Neural progenitor cell (in vitro differentiated cells): ENCODE results near the gene DSCAML1. TPM values are rescaled to one million over a fixed set of nuclear protein-coding genes. Genes with fewer than 3 reads are reported as not detected.

ENCODE experiments used
- DNase-seq: peaks from one replicate; pipeline ENCODE4 v3.0.0-alpha.2; 2016; ENCODE audit warnings: low spot score
- H2AFZ ChIP-seq: fragments of 200-600 bp; sonication (generic); replicated peaks from 2 replicates; pipeline ENCODE4 v1.6.1; 2016; ENCODE audit warnings: antibody characterized with exemption
- H3F3A ChIP-seq: fragments of 200-600 bp; sonication (generic); 2 replicates; pipeline ENCODE4 v1.6.1; 2016; ENCODE audit warnings: antibody characterized with exemption, low read depth
- H3K27ac ChIP-seq: fragments of 200-600 bp; sonication (generic); 2 replicates; pipeline ENCODE4 v1.5.1; 2016; ENCODE audit warnings: mild to moderate bottlenecking
- H3K27me3 ChIP-seq: fragments of 200-600 bp; sonication (generic); 2 replicates; pipeline ENCODE4 v1.6.1; 2016; ENCODE audit warnings: mild to moderate bottlenecking, moderate library complexity
- H3K36me3 ChIP-seq: fragments of 200-600 bp; sonication (generic); 2 replicates; pipeline ENCODE4 v1.5.1; 2016
- H3K4me1 ChIP-seq: fragments of 200-600 bp; sonication (generic); 2 replicates; pipeline ENCODE4 v1.6.1; 2016; ENCODE audit warnings: mixed run types
- H3K4me2 ChIP-seq: fragments of 200-600 bp; sonication (generic); 2 replicates; pipeline ENCODE4 v1.6.1; 2016
- H3K4me3 ChIP-seq: fragments of 200-600 bp; sonication (generic); 2 replicates; pipeline ENCODE4 v1.5.1; 2016
- H3K79me2 ChIP-seq: fragments of 200-600 bp; sonication (generic); 2 replicates; pipeline ENCODE4 v1.6.1; 2016; ENCODE audit warnings: low read depth
- H3K9ac ChIP-seq: fragments of 200-600 bp; sonication (generic); 2 replicates; pipeline ENCODE4 v1.6.1; 2016
- H3K9me3 ChIP-seq: fragments of 200-600 bp; sonication (generic); 2 replicates; pipeline ENCODE4 v1.5.1; 2016; ENCODE audit warnings: low read depth
- H4K20me1 ChIP-seq: fragments of 200-600 bp; sonication (generic); 2 replicates; pipeline ENCODE4 v1.6.1; 2016; ENCODE audit warnings: low read depth
- H3K27ac Mint-ChIP-seq: 3 replicates; pipeline ENCODE4 v1.8.0; 2021; ENCODE audit warnings: mixed read lengths
- H3K27me3 Mint-ChIP-seq: 2 replicates; pipeline ENCODE4 v1.8.0; 2022; ENCODE audit warnings: low read depth, mild to moderate bottlenecking, inconsistent platforms, moderate library complexity, mixed read lengths; ENCODE audit not compliant: insufficient read depth
- H3K36me3 Mint-ChIP-seq: 3 replicates; pipeline ENCODE4 v1.8.0; 2021; ENCODE audit warnings: mixed read lengths
- H3K4me1 Mint-ChIP-seq: 3 replicates; pipeline ENCODE4 v1.8.0; 2021; ENCODE audit warnings: mixed read lengths
- H3K4me3 Mint-ChIP-seq: 3 replicates; pipeline ENCODE4 v1.8.0; 2021; ENCODE audit warnings: mild to moderate bottlenecking, moderate library complexity, mixed read lengths
- H3K9me3 Mint-ChIP-seq: 3 replicates; pipeline ENCODE4 v1.8.0; 2020; ENCODE audit warnings: mixed read lengths
- CTCF ChIP-seq: fragments of 200-600 bp; sonication (generic); IDR thresholded peaks from 2 replicates; pipeline ENCODE4 v1.5.1; 2017; ENCODE audit warnings: antibody characterized with exemption, mild to moderate bottlenecking
- EZH2 ChIP-seq: fragments of 200-600 bp; sonication (generic); IDR thresholded peaks from 2 replicates; pipeline ENCODE4 v1.6.1; 2017; ENCODE audit warnings: antibody characterized with exemption, mild to moderate bottlenecking, moderate library complexity
- EZH2phosphoT487 ChIP-seq: fragments of 200-600 bp; sonication (generic); IDR thresholded peaks from 2 replicates; pipeline ENCODE4 v1.6.1; 2017; ENCODE audit warnings: antibody characterized with exemption
- total RNA-seq: library from RNA; depleted of rRNA; stranded (reverse); fragments of >200 nt; gene quantifications from 2 replicates; pipeline ENCODE4 v1.2.3, GENCODE V29; 2015; ENCODE audit warnings: low replicate concordance

DSCAML1 gene
- total RNA-seq, 1 donor from 2014 or later: 0.06 TPM

GRCh38 chr11:117809236-117810055, 12.4 kb upstream of the DSCAML1 start:
- Histone ChIP-seq H3K9ac (no peak overlapping the region), H3K36me3 (no peaks in the 10 kb centered on the region), H4K20me1 (no peaks in the 10 kb centered on the region), H3K27me3 (peaks cover 13% of the 10 kb centered on the region), H3K4me2 (no peak overlapping the region), H3K4me3 (no peak overlapping the region), H3K4me1 (peaks cover 4% of the 10 kb centered on the region), H3K27ac (no peak overlapping the region), H3K79me2 (no peaks in the 10 kb centered on the region), H3K9me3 (no peaks in the 10 kb centered on the region), H2AFZ (no peak overlapping the region), H3F3A (peaks cover 7% of the 10 kb centered on the region)
- Mint-ChIP-seq H3K4me1 (peaks cover 37% of the 10 kb centered on the region), H3K4me3 (no peak overlapping the region), H3K36me3 (no peaks in the 10 kb centered on the region), H3K27me3 (peaks cover 22% of the 10 kb centered on the region), H3K9me3 (no peaks in the 10 kb centered on the region), H3K27ac (peak overlapping the region; percentile 1)
- peak; percentile 87 for DNase-seq
- peak; percentile 76 for TF ChIP-seq CTCF
- no peak for TF ChIP-seq EZH2

- Histone ChIP-seq H2AFZ (no peak overlapping the region), H4K20me1 (no peaks in the 10 kb centered on the region), H3K36me3 (no peaks in the 10 kb centered on the region), H3K9me3 (no peaks in the 10 kb centered on the region), H3K4me1 (no peaks in the 10 kb centered on the region), H3F3A (peaks cover 3% of the 10 kb centered on the region), H3K27ac (no peak overlapping the region), H3K9ac (no peak overlapping the region), H3K79me2 (no peaks in the 10 kb centered on the region), H3K4me2 (no peak overlapping the region), H3K27me3 (peaks cover 13% of the 10 kb centered on the region), H3K4me3 (no peak overlapping the region)
- TF ChIP-seq CTCF (no peak), EZH2phosphoT487 (no peak), EZH2 (no peak)
- DNase-seq: no peak
- Mint-ChIP-seq H3K27ac (no peak overlapping the region), H3K4me1 (peaks cover 31% of the 10 kb centered on the region), H3K9me3 (no peaks in the 10 kb centered on the region), H3K36me3 (no peaks in the 10 kb centered on the region), H3K4me3 (no peak overlapping the region), H3K27me3 (peaks cover 21% of the 10 kb centered on the region)
Observed at GRCh38 chr11:117808784-117809183, 11.8 kb upstream of the DSCAML1 start.

GRCh38 chr11:117807482-117808327, 10.7 kb upstream of the DSCAML1 start:
- Histone ChIP-seq H3K79me2 (no peaks in the 10 kb centered on the region), H3F3A (peaks cover 3% of the 10 kb centered on the region), H3K27ac (no peak overlapping the region), H3K9me3 (no peaks in the 10 kb centered on the region), H3K36me3 (no peaks in the 10 kb centered on the region), H4K20me1 (no peaks in the 10 kb centered on the region), H2AFZ (no peak overlapping the region), H3K4me3 (no peak overlapping the region), H3K27me3 (peaks cover 13% of the 10 kb centered on the region), H3K9ac (no peak overlapping the region), H3K4me2 (no peak overlapping the region), H3K4me1 (no peaks in the 10 kb centered on the region)
- TF ChIP-seq CTCF: peak; percentile 98
- no peak for TF ChIP-seq EZH2
- no peak for TF ChIP-seq EZH2phosphoT487
- no peak overlapping the region for H3K4me3 Mint-ChIP-seq
- H3K27me3 Mint-ChIP-seq: peaks cover 25% of the 10 kb centered on the region
- no peaks in the 10 kb centered on the region for H3K36me3 Mint-ChIP-seq
- H3K9me3 Mint-ChIP-seq: no peaks in the 10 kb centered on the region
- DNase-seq: peak; percentile 81
- H3K4me1 Mint-ChIP-seq: peaks cover 23% of the 10 kb centered on the region
- no peak overlapping the region for H3K27ac Mint-ChIP-seq
